OCI-LY3 (cell line): ENCODE results near the gene CUBN.

Experiments used
- H2AFZ ChIP-seq: fragments of 200-600, 300-600 bp; shearing (Covaris generic); 2 replicates; pipeline ENCODE4 v1.6.0; 2014; ENCODE audit warnings: antibody characterized with exemption, low read depth, low read length
- H3K27ac ChIP-seq: fragments of 200-600, 300-600 bp; sonication (generic); 2 replicates; pipeline ENCODE4 v1.5.1; 2014; ENCODE audit warnings: mild to moderate bottlenecking, low read length, moderate library complexity, mixed read lengths
- H3K27me3 ChIP-seq: fragments of 200-600, 300-600 bp; sonication (generic); 2 replicates; pipeline ENCODE4 v1.6.1; 2014; ENCODE audit warnings: low read depth, low read length, mixed read lengths
- H3K36me3 ChIP-seq: fragments of 200-600, 300-600 bp; sonication (generic); replicated peaks from 2 replicates; pipeline ENCODE3; 2014; ENCODE audit warnings: low read depth, low read length, mixed read lengths
- H3K4me1 ChIP-seq: fragments of 300-600, 200-600 bp; sonication (generic); 2 replicates; pipeline ENCODE4 v1.6.1; 2014; ENCODE audit warnings: low read length, mixed read lengths
- H3K4me2 ChIP-seq: fragments of 200-600, 300-600 bp; sonication (generic); 2 replicates; pipeline ENCODE4 v1.6.1; 2014; ENCODE audit warnings: low read length, mixed read lengths
- H3K4me3 ChIP-seq: fragments of 300-600, 200-600 bp; sonication (generic); 2 replicates; pipeline ENCODE4 v1.5.1; 2014; ENCODE audit warnings: antibody characterized with exemption, mild to moderate bottlenecking, low read length, moderate library complexity
- H3K79me2 ChIP-seq: fragments of 300-600, 200-600 bp; shearing (Covaris generic); 2 replicates; pipeline ENCODE4 v1.6.1; 2014; ENCODE audit warnings: mild to moderate bottlenecking, low read length, mixed read lengths
- H3K9ac ChIP-seq: fragments of 300-600, 200-600 bp; shearing (Covaris generic); 2 replicates; pipeline ENCODE4 v1.6.0; 2014; ENCODE audit warnings: mild to moderate bottlenecking, low read length, moderate library complexity
- H3K9me3 ChIP-seq: fragments of 200-600, 300-600 bp; shearing (Covaris generic); 2 replicates; pipeline ENCODE4 v1.6.1; 2014; ENCODE audit warnings: low read length, mixed read lengths; ENCODE audit not compliant: insufficient read depth
- H4K20me1 ChIP-seq: fragments of 200-600, 300-600 bp; sonication (generic); 2 replicates; pipeline ENCODE4 v1.6.1; 2016; ENCODE audit warnings: low read length, mixed read lengths; ENCODE audit not compliant: insufficient read depth
- EZH2phosphoT487 ChIP-seq: fragments of 200-600 bp; shearing (Covaris generic); IDR thresholded peaks from 2 replicates; pipeline ENCODE4 v1.6.1; 2018; ENCODE audit warnings: antibody characterized with exemption, mixed run types, low read depth
- TF ChIP-seq, protein P1 (sequence below): fragments of 200-600, 300-600 bp; sonication (generic); IDR thresholded peaks from 2 replicates; pipeline ENCODE4 v1.5.1; 2014; ENCODE audit warnings: antibody characterized with exemption, low read length, low read depth

Gene CUBN

DNA sequence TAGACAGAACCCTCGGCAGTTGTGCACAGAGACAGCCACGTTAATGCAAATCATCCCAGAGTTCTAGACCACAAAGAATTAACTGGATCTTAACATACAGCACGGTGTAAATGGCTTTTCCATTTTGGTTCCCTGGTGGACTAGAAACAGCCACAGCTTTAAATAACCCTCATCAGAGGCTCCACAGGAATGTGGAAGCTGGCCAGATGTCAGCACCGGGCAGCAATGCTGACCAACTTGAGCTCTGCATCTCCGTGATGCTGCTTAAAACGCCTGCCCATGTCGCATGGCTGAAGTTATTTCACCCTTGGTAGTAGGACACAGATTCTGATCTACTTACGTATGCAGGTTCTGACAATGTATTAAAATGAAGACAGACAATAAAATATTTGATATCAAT, 336.9 kb downstream of the CUBN start:
- H3K27me3 ChIP-seq = no peaks in the 10 kb centered on the region
- H3K4me1 ChIP-seq = no peaks in the 10 kb centered on the region
- no peaks in the 10 kb centered on the region for H3K9me3 ChIP-seq
- no peak overlapping the region for H3K4me3 ChIP-seq
- no peak for TF ChIP-seq EZH2phosphoT487
- TF ChIP-seq, protein P1, sequence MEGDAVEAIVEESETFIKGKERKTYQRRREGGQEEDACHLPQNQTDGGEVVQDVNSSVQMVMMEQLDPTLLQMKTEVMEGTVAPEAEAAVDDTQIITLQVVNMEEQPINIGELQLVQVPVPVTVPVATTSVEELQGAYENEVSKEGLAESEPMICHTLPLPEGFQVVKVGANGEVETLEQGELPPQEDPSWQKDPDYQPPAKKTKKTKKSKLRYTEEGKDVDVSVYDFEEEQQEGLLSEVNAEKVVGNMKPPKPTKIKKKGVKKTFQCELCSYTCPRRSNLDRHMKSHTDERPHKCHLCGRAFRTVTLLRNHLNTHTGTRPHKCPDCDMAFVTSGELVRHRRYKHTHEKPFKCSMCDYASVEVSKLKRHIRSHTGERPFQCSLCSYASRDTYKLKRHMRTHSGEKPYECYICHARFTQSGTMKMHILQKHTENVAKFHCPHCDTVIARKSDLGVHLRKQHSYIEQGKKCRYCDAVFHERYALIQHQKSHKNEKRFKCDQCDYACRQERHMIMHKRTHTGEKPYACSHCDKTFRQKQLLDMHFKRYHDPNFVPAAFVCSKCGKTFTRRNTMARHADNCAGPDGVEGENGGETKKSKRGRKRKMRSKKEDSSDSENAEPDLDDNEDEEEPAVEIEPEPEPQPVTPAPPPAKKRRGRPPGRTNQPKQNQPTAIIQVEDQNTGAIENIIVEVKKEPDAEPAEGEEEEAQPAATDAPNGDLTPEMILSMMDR = no peak
- no peaks in the 10 kb centered on the region for H3K36me3 ChIP-seq
- no peak overlapping the region for H3K4me2 ChIP-seq
- no peak overlapping the region for H3K9ac ChIP-seq
- H2AFZ ChIP-seq = no peak overlapping the region
- H3K27ac ChIP-seq = no peak overlapping the region
- no peaks in the 10 kb centered on the region for H3K79me2 ChIP-seq
- H4K20me1 ChIP-seq = no peaks in the 10 kb centered on the region

DNA sequence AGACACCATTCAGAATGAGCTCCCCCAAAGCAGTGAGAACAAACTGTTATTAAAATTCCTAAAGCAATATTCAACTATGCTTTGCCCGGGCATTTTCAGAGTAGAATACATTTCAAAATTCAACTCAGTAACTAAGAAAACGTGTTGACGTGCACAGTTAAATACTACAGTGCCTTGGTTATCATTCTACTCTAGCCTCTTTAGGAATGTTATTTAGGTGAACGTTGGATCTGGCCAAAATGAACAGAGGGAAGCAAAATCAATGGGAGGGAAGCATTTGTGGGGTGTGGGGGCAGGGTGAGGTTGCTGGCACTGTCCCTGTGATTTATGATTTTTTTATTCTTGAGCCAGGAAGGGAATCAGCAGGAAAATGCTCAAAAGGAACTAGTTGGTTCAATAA, 339.8 kb downstream of the CUBN start:
- H3K27me3 ChIP-seq = no peaks in the 10 kb centered on the region
- H3K79me2 ChIP-seq = no peaks in the 10 kb centered on the region
- H3K9me3 ChIP-seq = no peaks in the 10 kb centered on the region
- H4K20me1 ChIP-seq = no peaks in the 10 kb centered on the region
- no peak overlapping the region for H2AFZ ChIP-seq
- H3K4me1 ChIP-seq = no peaks in the 10 kb centered on the region
- no peak overlapping the region for H3K4me2 ChIP-seq
- H3K27ac ChIP-seq = no peak overlapping the region
- no peak overlapping the region for H3K9ac ChIP-seq
- H3K36me3 ChIP-seq = no peaks in the 10 kb centered on the region
- no peak overlapping the region for H3K4me3 ChIP-seq
- no peak for TF ChIP-seq EZH2phosphoT487

DNA sequence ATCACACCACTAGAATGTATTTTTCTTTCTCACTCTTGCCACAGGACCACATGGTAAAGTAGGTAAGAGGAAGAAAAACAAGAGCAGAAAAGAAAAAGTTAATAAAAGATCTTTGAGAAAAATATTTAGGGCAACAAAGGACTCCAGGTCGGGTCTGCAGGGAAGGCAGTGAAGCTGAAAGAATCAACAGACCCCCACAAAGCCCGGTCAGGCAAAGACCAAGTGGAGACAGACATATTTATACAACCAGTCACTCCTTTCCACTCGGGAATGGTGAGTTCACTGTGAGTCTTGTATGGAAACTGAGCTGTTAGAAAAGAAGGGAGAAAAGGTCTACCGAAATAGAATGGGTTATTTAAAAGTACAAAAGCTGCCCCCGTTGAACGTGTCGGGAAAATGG, 340.4 kb downstream of the CUBN start:
- no peak overlapping the region for H3K27ac ChIP-seq
- TF ChIP-seq, protein P1 = no peak
- TF ChIP-seq EZH2phosphoT487 = no peak
- H3K9me3 ChIP-seq = no peaks in the 10 kb centered on the region
- H2AFZ ChIP-seq = no peak overlapping the region
- H3K4me1 ChIP-seq = no peaks in the 10 kb centered on the region
- H3K4me3 ChIP-seq = no peak overlapping the region
- H3K79me2 ChIP-seq = no peaks in the 10 kb centered on the region
- no peaks in the 10 kb centered on the region for H3K36me3 ChIP-seq
- no peaks in the 10 kb centered on the region for H3K27me3 ChIP-seq
- no peaks in the 10 kb centered on the region for H4K20me1 ChIP-seq
- no peak overlapping the region for H3K9ac ChIP-seq
- no peak overlapping the region for H3K4me2 ChIP-seq

DNA sequence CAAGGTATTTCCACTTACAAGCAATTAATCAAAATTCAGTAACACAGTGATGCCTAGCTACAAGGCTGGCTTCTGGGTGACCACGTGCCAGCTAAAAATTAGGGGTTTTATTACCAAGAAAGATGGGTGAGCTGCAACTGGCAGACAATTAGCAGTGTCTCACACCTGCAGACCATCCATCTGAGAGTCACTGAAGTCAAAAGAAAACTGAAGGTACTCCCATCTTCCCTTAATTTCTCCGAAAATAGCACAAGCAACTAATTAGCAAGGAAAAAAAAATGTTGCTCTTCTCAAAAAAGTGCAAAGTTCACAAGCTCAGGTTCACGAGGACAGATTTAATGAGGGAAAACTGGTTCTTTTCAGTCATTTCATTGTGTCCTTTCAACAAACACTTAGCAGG, 340.8 kb downstream of the CUBN start:
- H3K9me3 ChIP-seq = no peaks in the 10 kb centered on the region
- H3K4me3 ChIP-seq = no peak overlapping the region
- H3K27me3 ChIP-seq = no peaks in the 10 kb centered on the region
- TF ChIP-seq EZH2phosphoT487 = no peak
- no peaks in the 10 kb centered on the region for H3K4me1 ChIP-seq
- no peaks in the 10 kb centered on the region for H3K36me3 ChIP-seq
- H2AFZ ChIP-seq = no peak overlapping the region
- no peaks in the 10 kb centered on the region for H4K20me1 ChIP-seq
- no peak overlapping the region for H3K9ac ChIP-seq
- H3K4me2 ChIP-seq = no peak overlapping the region
- no peaks in the 10 kb centered on the region for H3K79me2 ChIP-seq
- H3K27ac ChIP-seq = no peak overlapping the region

DNA sequence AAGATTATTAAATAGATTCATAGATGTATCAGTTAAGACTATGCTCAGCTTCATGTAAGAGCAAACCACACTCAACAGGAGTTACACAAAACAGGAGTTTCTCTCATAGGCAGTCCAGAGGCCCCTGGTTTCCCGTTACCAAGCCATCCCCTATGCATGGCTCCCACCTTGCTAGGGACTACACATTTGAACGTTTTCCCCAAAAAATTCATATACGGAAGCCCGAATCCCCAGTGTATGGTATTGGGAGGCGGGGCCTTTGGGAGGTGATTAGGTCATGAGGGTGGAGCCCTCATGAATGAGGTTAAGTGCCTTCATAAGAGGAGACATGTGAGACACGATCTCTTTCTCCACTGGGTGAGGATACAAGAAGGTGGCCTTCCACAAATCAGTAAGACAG, 341.5 kb downstream of the CUBN start:
- H2AFZ ChIP-seq = no peak overlapping the region

More for the DNA sequence above, 341.5 kb downstream of the CUBN start:
- no peaks in the 10 kb centered on the region for H4K20me1 ChIP-seq
- no peaks in the 10 kb centered on the region for H3K9me3 ChIP-seq
- H3K27ac ChIP-seq = no peak overlapping the region
- no peaks in the 10 kb centered on the region for H3K27me3 ChIP-seq
- no peaks in the 10 kb centered on the region for H3K36me3 ChIP-seq
- no peak overlapping the region for H3K4me2 ChIP-seq
- no peaks in the 10 kb centered on the region for H3K79me2 ChIP-seq
- TF ChIP-seq, protein P1 = no peak
- TF ChIP-seq EZH2phosphoT487 = no peak
- no peak overlapping the region for H3K4me3 ChIP-seq
- H3K9ac ChIP-seq = no peak overlapping the region
- no peaks in the 10 kb centered on the region for H3K4me1 ChIP-seq
